NOMO-1 treated with DMSO at 0.1 percent for 48 hours (cell line): ENCODE results near the gene BICRA.

Source experiments
- DNase-seq: peaks from one replicate; lab custom pipeline; 2025; ENCODE audit not compliant: unreplicated experiment; lab: John Stamatoyannopoulos, UW

The BICRA gene

DNA sequence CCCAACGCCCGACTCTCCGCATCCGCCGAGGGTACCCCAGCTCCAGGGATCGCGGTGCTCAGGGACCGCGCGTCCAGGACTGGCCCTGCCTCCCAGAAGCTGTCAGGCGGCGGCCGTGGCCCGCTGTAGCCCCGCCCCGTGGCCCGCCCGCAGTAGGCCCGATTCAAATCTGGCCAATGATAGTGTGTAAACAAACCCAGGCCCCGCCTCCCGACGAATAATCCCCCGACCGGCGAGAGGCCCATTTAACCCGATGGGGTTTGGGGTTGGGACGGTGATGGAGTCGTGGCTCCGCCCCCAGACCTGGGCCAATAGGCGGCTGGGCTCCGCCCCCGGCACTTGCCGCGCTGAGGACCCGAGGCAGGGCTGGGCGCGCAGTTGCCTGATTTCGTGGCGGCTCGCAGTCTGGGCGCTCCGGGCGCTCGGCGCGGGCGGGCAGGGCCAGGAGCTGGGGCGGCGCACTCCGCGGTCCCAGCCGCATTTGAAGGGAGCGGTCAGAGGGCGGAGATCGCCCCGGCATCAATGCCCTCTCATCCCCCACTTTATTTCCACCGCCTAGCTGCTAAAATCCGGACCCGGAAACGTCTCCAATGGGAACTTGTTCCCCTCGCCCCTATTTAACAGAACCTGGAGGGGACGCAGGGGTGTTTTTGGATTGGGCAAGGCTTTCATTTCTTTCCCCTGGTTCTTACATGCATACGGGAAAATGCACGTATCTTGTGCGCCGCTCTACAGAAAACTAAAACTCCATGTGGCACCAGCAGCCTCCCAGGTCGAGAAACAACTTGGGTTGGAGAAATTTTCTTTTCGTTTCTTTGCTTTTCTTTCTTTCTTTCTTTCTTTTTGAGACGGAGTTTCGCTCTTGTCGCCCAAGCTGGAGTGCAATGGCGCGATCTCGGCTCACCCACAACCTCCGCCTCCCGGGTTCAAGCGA is 8.4 kb upstream of the BICRA start:
- DNase-seq: peak; percentile 98

DNA sequence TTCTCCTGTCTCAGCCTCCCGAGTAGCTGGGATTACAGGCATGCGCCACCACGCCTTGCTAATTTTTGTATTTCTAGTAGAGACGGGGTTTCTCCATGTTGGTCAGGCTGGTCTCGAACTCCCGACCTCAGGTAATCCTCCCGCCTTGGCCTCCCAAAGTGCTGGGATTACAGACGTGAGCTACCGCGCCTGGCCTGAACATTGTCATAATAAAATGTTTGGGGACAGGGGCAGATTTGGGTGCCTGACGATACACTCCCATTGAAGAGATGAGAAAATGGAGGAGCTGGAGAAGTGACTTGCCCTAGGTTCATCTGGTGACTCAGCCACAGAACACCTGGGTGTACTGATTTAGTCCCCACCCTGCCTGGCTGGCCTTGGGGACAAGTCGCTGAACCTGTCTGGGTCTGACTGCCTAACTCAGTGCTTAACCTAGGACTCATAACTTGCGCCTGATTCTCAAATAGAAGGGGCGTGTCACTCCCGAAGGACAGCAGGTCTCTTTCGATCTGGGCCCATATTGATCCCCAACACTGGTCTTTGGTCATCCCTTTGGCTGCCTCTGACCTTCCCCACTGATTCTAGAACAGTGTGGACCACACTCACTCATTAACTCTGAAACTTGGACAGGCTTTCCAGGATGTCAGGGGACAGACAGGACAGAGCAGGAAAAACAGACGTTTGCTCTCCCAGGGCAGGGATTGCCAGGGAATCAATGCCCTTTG is 7.6 kb upstream of the BICRA start:
- no peak for DNase-seq

- DNase-seq: peak; percentile 4
Observed at GRCh38 chr19:47603706-47604565, 5.0 kb upstream of the BICRA start.

DNA sequence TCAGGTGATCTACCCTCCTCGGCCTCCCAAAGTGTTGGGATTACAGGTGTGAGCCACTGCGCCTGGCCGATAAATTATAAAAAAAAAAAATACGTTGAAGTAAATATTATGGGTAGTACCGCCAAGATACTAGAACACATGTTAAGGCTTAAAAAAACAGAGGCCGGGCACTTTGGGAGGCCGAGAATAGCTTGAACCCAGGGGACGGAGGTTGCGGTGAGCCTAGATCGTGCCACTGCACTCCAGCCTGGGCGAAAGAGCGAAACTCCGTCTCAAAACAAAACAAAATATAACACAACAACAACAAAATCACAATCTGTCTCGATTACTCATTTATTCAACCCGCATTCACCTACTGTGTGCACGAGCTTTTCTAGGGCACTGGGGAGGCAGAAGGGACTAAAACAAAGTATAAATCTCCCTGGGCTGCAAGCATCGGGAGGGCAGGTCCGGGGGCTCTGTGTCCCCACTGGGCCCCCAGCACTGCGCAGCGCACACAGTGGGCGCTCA is 1.3 kb upstream of the BICRA start:
- no peak for DNase-seq

DNA sequence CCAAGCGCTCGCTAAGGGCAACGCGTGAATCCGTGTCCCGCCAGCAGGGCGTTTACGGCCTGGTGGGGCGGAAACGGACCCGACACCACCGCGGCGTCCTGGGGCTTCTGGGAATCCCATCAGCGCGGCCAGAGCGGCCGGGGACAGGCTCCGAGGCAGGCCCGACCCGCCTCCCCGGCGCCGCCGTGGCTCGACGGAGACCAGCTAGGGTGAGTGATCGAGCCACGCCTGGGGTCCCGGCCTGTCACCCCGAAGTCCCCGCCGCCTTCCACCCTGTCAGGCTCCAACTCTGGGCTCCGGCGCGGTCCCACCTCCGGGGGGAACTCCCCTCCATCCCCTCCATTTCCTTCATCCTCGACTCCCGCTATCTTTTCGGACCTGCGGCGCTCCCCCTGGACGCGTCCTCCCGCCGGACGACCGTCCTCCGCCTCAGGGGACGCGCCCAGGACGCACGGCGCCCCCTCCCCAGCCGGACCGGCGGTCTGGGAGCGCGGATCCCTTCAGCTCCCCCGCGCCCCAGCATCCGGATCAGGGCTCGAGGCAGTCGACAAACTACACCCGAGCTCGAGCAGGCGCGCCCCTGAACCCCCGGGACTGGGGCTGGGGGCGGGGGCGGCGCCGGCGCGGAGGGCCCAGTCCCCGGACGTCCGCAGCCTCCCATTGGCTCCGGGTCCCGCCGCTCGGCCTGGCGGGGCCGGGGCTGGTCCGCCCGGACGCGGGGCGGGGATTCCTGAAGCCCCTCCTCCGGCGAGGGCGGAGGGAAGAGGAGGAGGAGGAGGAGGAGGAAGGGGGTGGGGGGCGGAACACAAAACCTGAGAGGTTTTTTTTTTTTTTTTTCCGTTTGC is 638 bp upstream of the BICRA start:
- DNase-seq: peak; percentile 80

DNA sequence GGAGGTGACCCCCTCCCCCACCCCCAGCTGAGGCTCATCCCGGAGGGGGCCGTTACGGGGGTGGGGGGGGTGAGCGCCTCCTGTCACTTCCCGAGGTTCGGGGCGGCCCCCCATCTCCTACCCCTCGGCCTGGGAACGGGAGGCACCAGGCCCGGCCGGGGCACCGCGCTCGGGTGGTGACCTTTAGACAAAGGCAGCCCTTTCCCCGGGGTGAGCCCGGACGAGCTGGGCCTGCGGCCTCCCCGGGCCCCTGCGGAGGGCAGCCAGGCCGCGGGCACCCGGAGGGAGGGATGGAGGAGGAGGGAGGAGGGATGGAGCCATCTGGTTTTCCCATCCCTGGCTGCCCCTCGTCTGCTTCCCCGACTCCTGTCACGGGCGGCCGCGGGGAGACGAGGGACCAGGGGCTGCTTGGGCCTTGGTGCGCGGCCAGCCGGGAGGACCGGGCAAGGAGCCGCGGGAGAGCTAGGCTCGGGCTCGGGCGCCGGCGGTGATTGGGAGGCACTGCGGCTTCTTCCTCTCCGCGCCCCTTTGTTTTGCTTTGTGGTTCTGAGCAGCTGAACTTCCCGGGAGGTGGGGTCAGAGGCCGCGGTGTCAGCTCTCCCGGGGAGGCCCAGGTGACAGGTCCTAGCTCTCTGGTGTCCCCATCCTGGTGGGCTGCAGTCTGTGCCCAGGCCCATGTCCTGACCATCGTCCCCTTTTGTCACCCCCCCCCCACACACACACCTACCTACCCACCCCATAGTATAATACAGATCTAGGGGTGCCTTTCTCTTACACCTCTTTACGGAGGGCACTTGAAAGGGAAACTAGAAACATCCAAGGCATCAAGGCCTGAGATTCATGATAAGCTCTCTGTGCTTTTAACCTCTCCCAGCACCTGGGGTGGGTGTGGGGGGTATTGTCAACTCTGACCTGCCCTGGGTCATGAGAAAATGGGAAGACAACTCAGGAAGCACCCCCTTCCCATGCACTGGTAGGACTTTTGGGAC is 1.3 kb downstream of the BICRA start:
- peak; percentile 24 for DNase-seq

GRCh38 chr19:47610902-47611301 is 2.0 kb downstream of the BICRA start:
- DNase-seq: no peak

GRCh38 chr19:47613165-47614020 is 4.5 kb downstream of the BICRA start:
- DNase-seq: no peak

GRCh38 chr19:47614021-47614295 is 5.0 kb downstream of the BICRA start:
- DNase-seq: no peak

DNA sequence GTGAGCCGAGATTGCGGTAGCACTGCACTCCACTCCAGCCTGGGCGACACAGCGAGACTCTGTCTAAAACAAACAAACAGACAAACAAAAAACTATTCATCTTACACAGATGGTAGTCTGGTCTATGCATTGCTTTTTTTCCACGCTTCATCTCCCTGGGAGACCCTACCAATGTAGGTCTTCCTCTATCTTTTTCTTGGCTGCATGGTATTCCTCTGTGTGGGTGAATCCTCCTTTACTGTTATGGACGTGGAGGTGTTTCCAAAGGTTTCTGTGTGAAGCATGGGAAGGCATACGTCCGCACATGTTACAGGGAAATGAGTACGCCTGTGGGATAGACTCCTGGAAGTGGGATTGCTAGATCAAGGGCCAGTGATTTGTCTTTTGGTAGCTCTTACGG is 5.6 kb downstream of the BICRA start:
- DNase-seq: no peak

DNA sequence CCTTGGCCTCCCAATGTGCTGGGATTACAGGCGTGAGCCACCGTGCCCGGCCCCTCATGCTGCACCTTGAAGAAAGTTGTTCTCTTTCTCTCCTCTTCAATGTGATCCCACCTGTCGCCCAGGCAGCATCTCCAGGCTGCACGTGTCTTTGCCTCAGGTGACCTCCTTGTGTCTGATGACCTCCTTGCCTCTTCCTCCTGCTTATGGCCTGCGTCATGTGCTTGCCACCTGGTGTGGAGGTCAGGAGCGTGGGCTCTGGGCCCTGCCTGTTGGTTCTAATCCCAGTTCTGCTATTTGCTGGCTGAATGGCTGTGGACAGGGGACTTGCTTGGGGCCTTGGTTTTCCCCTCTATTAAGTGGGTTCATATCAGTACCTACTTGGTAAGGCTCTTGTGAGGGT is 6.3 kb downstream of the BICRA start:
- DNase-seq: no peak

GRCh38 chr19:47615714-47616113 is 6.8 kb downstream of the BICRA start:
- no peak for DNase-seq

DNA sequence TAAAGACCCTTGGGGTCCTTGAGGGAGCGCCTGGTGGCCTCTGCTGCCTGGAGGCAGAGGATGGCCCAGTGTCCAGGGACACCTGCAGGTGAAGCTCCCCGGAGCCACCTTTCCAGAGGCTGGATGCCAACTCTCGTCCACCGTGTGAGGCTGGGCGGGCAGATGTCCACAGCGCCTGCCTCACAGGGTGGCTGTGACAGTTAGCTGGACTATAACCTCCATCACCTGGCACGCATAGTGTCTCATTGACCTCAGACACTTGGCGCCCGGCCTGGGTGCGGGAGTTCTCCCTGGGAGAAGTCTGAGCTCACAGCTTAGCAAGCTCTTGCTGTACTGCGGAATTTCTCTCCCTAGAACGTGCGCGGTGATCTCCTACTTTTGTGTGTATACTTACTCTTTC is 9.8 kb downstream of the BICRA start:
- DNase-seq: no peak

- DNase-seq: no peak
Observed at GRCh38 chr19:47619763-47620162, 10.8 kb downstream of the BICRA start.

DNA sequence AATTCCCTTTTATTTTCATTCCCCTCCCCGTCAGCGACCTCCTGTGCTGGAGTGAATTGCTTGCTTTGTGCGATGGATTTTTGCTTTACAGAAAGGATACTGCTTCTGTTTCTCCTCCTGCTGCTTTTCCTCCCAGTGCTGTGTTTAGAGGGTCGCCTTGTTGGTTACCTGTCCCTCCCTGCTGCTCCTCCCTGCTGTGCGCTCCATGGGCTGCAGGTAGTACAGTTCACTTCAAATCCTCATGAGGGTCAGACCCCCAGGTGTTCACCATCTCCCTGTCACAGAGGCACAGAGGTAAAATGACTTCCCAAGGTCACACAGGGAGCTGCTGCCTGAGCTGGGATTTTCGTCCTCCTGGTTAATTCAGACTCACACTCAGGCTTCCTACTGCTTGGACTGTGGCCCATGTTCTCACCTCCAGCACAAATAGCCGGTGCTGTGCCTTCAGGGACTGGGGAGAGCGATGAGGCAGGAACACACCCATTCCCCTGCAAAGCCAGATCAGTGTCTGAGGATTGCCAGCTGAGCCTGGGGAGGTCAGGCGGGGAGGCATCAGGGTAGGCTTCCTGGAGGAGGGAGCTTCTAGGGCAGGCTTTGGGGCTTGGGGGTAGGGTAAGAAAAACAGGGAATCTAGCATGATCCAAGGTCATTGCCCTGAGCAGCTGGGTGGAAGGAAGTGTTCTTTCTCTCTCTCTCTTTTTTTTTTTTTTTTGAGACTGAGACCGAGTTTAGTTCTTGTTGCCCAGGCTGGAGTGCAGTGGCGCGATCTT is 14.4 kb downstream of the BICRA start:
- DNase-seq: no peak

GRCh38 chr19:47623921-47624391 is 15.0 kb downstream of the BICRA start:
- no peak for DNase-seq

- DNase-seq: no peak
Observed at GRCh38 chr19:47625650-47626049, 16.7 kb downstream of the BICRA start.
